IMR-90 (cell line): Measurements from ENCODE around the gene MAP3K7CL. TPM values are rescaled to one million over a fixed set of nuclear protein-coding genes. Genes with fewer than 3 reads are reported as not detected.
A peak's percentile ranks its signal among the peaks of the same experiment; 100 is the strongest.

ENCODE experiments used
- ATAC-seq: fragments of 200-7000 bp; cut with Tn5 transposase; 2 replicates; pipeline ENCODE4 v1.9.1; 2020; ENCODE audit warnings: low read depth, mild to moderate bottlenecking, moderate library complexity
- BruUV-seq: library from RNA; stranded (reverse); fragments of 400-500 nt; replicated peaks from 2 replicates; lab custom pipeline; 2021; lab: Mats Ljungman, UMichigan
- CTCF ChIA-PET: fragments of 300-600 bp; formaldehyde crosslinking; extraction: SDS; loops from one replicate; lab custom pipeline; 2021; ENCODE audit warnings: antibody characterized with exemption; lab: Yijun Ruan, JAX
- POLR2A ChIA-PET: fragments of 300-600 bp; sonication (Branson Sonifier 250); formaldehyde crosslinking; loops from one replicate; lab custom pipeline; 2022; ENCODE audit warnings: antibody characterized with exemption; ENCODE audit not compliant: unreplicated experiment; lab: Charles Lee
- DNase-seq: peaks from one replicate; pipeline ENCODE4 v3.0.0; 2013
- H2AFZ ChIP-seq: replicated peaks from 2 replicates; pipeline ENCODE3; 2013; ENCODE audit warnings: low read length, mild to moderate bottlenecking; ENCODE audit not compliant: poor library complexity
- H2AK5ac ChIP-seq: 2 replicates; pipeline ENCODE4 v1.6.1; 2013; ENCODE audit warnings: low read depth, low read length, inconsistent platforms
- H2AK9ac ChIP-seq: replicated peaks from 2 replicates; pipeline ENCODE3; 2013; ENCODE audit warnings: mild to moderate bottlenecking, low read depth, low read length, moderate library complexity; ENCODE audit not compliant: poor library complexity
- H2BK120ac ChIP-seq: 2 replicates; pipeline ENCODE4 v1.6.1; 2013; ENCODE audit warnings: low read depth, low read length, inconsistent platforms
- H2BK15ac ChIP-seq: 3 replicates; pipeline ENCODE4 v1.6.1; 2013; ENCODE audit warnings: low read depth, low read length, inconsistent platforms
- H2BK20ac ChIP-seq: 2 replicates; pipeline ENCODE4 v1.6.1; 2013; ENCODE audit warnings: low read depth, mild to moderate bottlenecking, inconsistent platforms, low read length, moderate library complexity
- H2BK5ac ChIP-seq: 2 replicates; pipeline ENCODE4 v1.6.1; 2013; ENCODE audit warnings: mild to moderate bottlenecking, low read depth, low read length, inconsistent platforms; ENCODE audit not compliant: poor library complexity, severe bottlenecking
- H3K14ac ChIP-seq: replicated peaks from 2 replicates; pipeline ENCODE4 v1.6.1; 2013; ENCODE audit warnings: low read depth, low read length, inconsistent platforms
- H3K18ac ChIP-seq: 2 replicates; pipeline ENCODE4 v1.6.1; 2013; ENCODE audit warnings: low read depth, low read length, control low read depth
- H3K23ac ChIP-seq: 2 replicates; pipeline ENCODE4 v1.6.1; 2013; ENCODE audit warnings: low read depth, low read length, inconsistent platforms
- H3K27ac ChIP-seq: 2 replicates; pipeline ENCODE4 v1.5.1; 2013; ENCODE audit warnings: mild to moderate bottlenecking, control low read depth, low read length; ENCODE audit not compliant: insufficient read depth
- H3K27me3 ChIP-seq: 2 replicates; pipeline ENCODE4 v1.6.1; 2013; ENCODE audit warnings: low read length; ENCODE audit not compliant: control insufficient read depth, insufficient read depth
- H3K36me3 ChIP-seq: 2 replicates; pipeline ENCODE4 v1.6.1; 2013; ENCODE audit warnings: low read length, mixed read lengths; ENCODE audit not compliant: control insufficient read depth, insufficient read depth
- H3K4ac ChIP-seq: 2 replicates; pipeline ENCODE4 v1.6.1; 2013; ENCODE audit warnings: low read depth, low read length, inconsistent platforms
- H3K4me1 ChIP-seq: 2 replicates; pipeline ENCODE4 v1.6.1; 2013; ENCODE audit warnings: low read length, mixed read lengths; ENCODE audit not compliant: control insufficient read depth, insufficient read depth
- H3K4me2 ChIP-seq: 2 replicates; pipeline ENCODE4 v1.6.1; 2013; ENCODE audit warnings: low read depth, mild to moderate bottlenecking, control low read depth, low read length, moderate library complexity
- H3K4me3 ChIP-seq: 2 replicates; pipeline ENCODE4 v1.5.1; 2013; ENCODE audit warnings: low read depth, mild to moderate bottlenecking, control low read depth, low read length, moderate library complexity; ENCODE audit not compliant: insufficient read depth
- H3K56ac ChIP-seq: 2 replicates; pipeline ENCODE4 v1.6.1; 2013; ENCODE audit warnings: low read length, inconsistent platforms; ENCODE audit not compliant: insufficient read depth; ENCODE audit errors: extremely low read depth
- H3K79me1 ChIP-seq, 2 experiments: 2 replicates each; pipeline ENCODE4 v1.6.1; 2013; ENCODE audit warnings: low read length in 2 of 2, inconsistent platforms in 1 of 2, low read depth in 1 of 2
- H3K9ac ChIP-seq: 2 replicates; pipeline ENCODE4 v1.6.1; 2013; ENCODE audit warnings: low read depth, low read length, control low read depth
- H3K9me1 ChIP-seq: 2 replicates; pipeline ENCODE4 v1.6.1; 2013; ENCODE audit warnings: low read length, inconsistent platforms; ENCODE audit not compliant: insufficient read depth
- H3K9me3 ChIP-seq: 2 replicates; pipeline ENCODE4 v1.6.1; 2013; ENCODE audit warnings: low read length; ENCODE audit not compliant: control insufficient read depth, insufficient read depth
- H4K20me1 ChIP-seq: 2 replicates; pipeline ENCODE4 v1.6.1; 2013; ENCODE audit warnings: low read length, inconsistent platforms; ENCODE audit not compliant: insufficient read depth
- H4K5ac ChIP-seq: 2 replicates; pipeline ENCODE4 v1.6.1; 2013; ENCODE audit warnings: mild to moderate bottlenecking, low read depth, low read length, control low read depth
- H4K8ac ChIP-seq, 2 experiments: 2 replicates each; pipeline ENCODE4 v1.6.1; 2013; ENCODE audit warnings: low read depth in 2 of 2, low read length in 2 of 2, control low read depth in 1 of 2, inconsistent platforms in 1 of 2
- H4K91ac ChIP-seq: 2 replicates; pipeline ENCODE4 v1.6.1; 2013; ENCODE audit warnings: low read depth, low read length, inconsistent platforms; ENCODE audit not compliant: insufficient read depth
- BHLHE40 ChIP-seq: fragments of 150-350 bp; IDR thresholded peaks from 2 replicates; pipeline ENCODE4 v1.6.1; 2016; ENCODE audit warnings: mild to moderate bottlenecking, low read depth, low read length
- CEBPB ChIP-seq: IDR thresholded peaks from 2 replicates; pipeline ENCODE4 v1.6.1; 2012; ENCODE audit warnings: low read depth, low read length, improper control_type of control experiment
- CHD1 ChIP-seq: IDR thresholded peaks from 2 replicates; pipeline ENCODE4 v1.6.1; 2012; ENCODE audit warnings: low read depth, low read length, improper control_type of control experiment
- FOS ChIP-seq: fragments of 150-350 bp; IDR thresholded peaks from 2 replicates; pipeline ENCODE4 v1.6.1; 2016; ENCODE audit warnings: low read depth, low read length
- MAZ ChIP-seq: IDR thresholded peaks from 2 replicates; pipeline ENCODE4 v1.6.1; 2012; ENCODE audit warnings: low read depth, mild to moderate bottlenecking, low read length, improper control_type of control experiment, moderate library complexity, borderline replicate concordance
- NFE2L2 ChIP-seq: fragments of 150-350 bp; IDR thresholded peaks from 2 replicates; pipeline ENCODE4 v1.6.1; 2016; ENCODE audit warnings: low read depth, mild to moderate bottlenecking, low read length
- POLR2A ChIP-seq: IDR thresholded peaks from 2 replicates; pipeline ENCODE4 v1.6.1; 2012; ENCODE audit warnings: mild to moderate bottlenecking, low read depth, low read length
- RAD21 ChIP-seq: IDR thresholded peaks from 2 replicates; pipeline ENCODE4 v1.6.1; 2012; ENCODE audit warnings: low read length, improper control_type of control experiment
- RCOR1 ChIP-seq: IDR thresholded peaks from 2 replicates; pipeline ENCODE4 v1.6.1; 2012; ENCODE audit warnings: mild to moderate bottlenecking, low read length, improper control_type of control experiment; ENCODE audit not compliant: insufficient replicate concordance
- SMC3 ChIP-seq: fragments of 150-350 bp; IDR thresholded peaks from 2 replicates; pipeline ENCODE4 v1.6.1; 2016; ENCODE audit warnings: low read depth, mild to moderate bottlenecking, antibody characterized with exemption, low read length, moderate library complexity
- WGBS, 2 experiments: methylation state at CpG; one replicate each; pipeline versions ENCODE4 v1.1.5 to v1.1.7; 2013; ENCODE audit warnings: missing lambda C conversion rate in 2 of 2; ENCODE audit not compliant: insufficient read length in 1 of 2; ENCODE audit errors: extremely low coverage in 2 of 2; 5-methylcytosine and 5-hydroxymethylcytosine counted together
- dilution Hi-C: fragments of 300-500 bp; cut with HindIII; formaldehyde crosslinking; loops from one replicate; pipeline ENCODE4 v1.14.3; 2018; ENCODE audit warnings: low sequenced_read_pairs; ENCODE audit not compliant: unreplicated experiment
- in situ Hi-C: fragments of 300-500 bp; cut with MboI; formaldehyde crosslinking; loops from 3 replicates; pipeline ENCODE4 v1.14.3; 2019; ENCODE audit warnings: low sequenced_read_pairs, inconsistent platforms, mixed read lengths
- intact Hi-C: fragments of 100-400 bp; cut with micrococcal nuclease; formaldehyde crosslinking; loops from 2 replicates; pipeline ENCODE4 v1.10.0; 2022
- polyA plus RNA-seq, 3 experiments: library from polyadenylated mRNA; depleted of rRNA; stranded (reverse); fragments of >200 nt; gene quantifications; 2 replicates each; pipeline ENCODE4 v1.2.3, GENCODE V29; 2012; ENCODE audit warnings: low replicate concordance in 1 of 3
- total RNA-seq: library from RNA; depleted of rRNA; stranded (reverse); fragments of >200 nt; gene quantifications from 2 replicates; pipeline ENCODE4 v1.2.3, GENCODE V29; 2012

Gene MAP3K7CL
- total and polyA plus RNA-seq, 2 of the 4 experiments (the other 2 are of a cell fraction), result 21.0 to 22.3 TPM

DNA sequence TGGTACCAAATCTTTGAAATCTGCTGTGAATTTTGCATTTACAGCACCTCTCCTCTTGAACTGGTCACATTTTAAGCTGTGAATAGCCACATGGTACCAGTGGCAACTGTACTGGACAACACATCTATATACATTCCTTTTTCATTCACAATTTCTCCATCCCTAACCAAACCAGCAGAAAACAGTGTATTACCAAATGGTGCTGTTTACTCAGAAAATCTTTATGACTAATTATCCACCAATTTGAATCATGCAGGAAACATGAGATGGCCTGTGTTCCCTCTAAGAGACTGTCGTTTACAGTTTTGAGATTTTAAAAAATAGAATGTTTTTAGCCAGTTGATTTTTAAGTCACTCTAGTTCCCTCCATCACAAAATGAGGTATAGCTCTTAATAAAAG, 39.4 kb upstream of the MAP3K7CL start:
- no peaks in the 10 kb centered on the region for H3K9me3 ChIP-seq
- dilution Hi-C loops (no loop called here), intact Hi-C loops (loop anchor here (5.0 kb wide), 5 partner anchors 56 to 1996 kb away; no protein-coding TSS in a partner anchor), in situ Hi-C loops (loop anchor here (25.0 kb wide), 1 partner anchor 1996 kb away; no protein-coding TSS in a partner anchor)
- ATAC-seq (peak; percentile 75), DNase-seq (peak; percentile 84)
- H2BK120ac ChIP-seq, result peak overlapping the region; percentile 98; the same call in 1 of the 2 replicates
- H3K14ac ChIP-seq, result no peak overlapping the region
- BruUV-seq, result no TSS peak
- peak overlapping the region; percentile 97 for H2BK5ac ChIP-seq
- peak overlapping the region; percentile 96 for H3K18ac ChIP-seq
- H4K8ac ChIP-seq, result peak overlapping the region; percentile 85 to 88
- H2BK20ac ChIP-seq, result peak overlapping the region; percentile 99; the same call in 1 of the 2 replicates
- no peaks in the 10 kb centered on the region for H3K36me3 ChIP-seq
- H2AK5ac ChIP-seq, result no peak overlapping the region
- H3K9ac ChIP-seq, result no peak overlapping the region
- ChIA-PET CTCF (interaction anchor here (0.6 to 2.3 kb wide), 4 partner anchors 64 to 232 kb away, joined by 3 to 9 read pairs (median 3); no protein-coding TSS in a partner anchor), POLR2A (no interaction called here)
- H4K20me1 ChIP-seq, result no peaks in the 10 kb centered on the region
- H2BK15ac ChIP-seq, result no peak overlapping the region; the same call in 2 of the 3 replicates
- no peaks in the 10 kb centered on the region for H3K27me3 ChIP-seq
- no peak overlapping the region for H4K91ac ChIP-seq
- no peak overlapping the region for H2AK9ac ChIP-seq
- H3K27ac ChIP-seq, result 0 out of 2 replicates have a peak overlapping the region, but pooled peaks have one; percentile 94
- no peak overlapping the region for H2AFZ ChIP-seq
- no peak overlapping the region; the same call in 1 of the 2 replicates for H4K5ac ChIP-seq
- H3K56ac ChIP-seq, result peak overlapping the region; percentile 81
- no CpG with 5 or more reads among the region's 1 CpG for WGBS, 2 experiments
- H3K79me1 ChIP-seq, result peaks cover 0 to 11% of the 10 kb centered on the region in 2 experiments; a peak in 2 of 4 replicates
- no peak overlapping the region for H3K4me3 ChIP-seq
- 0 out of 2 replicates have a peak overlapping the region, but pooled peaks have one; percentile 81 for H3K23ac ChIP-seq
- TF ChIP-seq NFE2L2 (no peak), RAD21 (peak; percentile 17), CEBPB (peak; percentile 67), FOS (peak; percentile 69), POLR2A (no peak), RCOR1 (no peak), CHD1 (no peak), BHLHE40 (peak; percentile 22; the same call in 1 of the 2 replicates), MAZ (no peak), SMC3 (peak; percentile 31; the same call in 1 of the 2 replicates)
- H3K4me2 ChIP-seq, result peak overlapping the region; percentile 51; the same call in 1 of the 2 replicates
- H3K4me1 ChIP-seq, result peaks cover 17% of the 10 kb centered on the region
- peak overlapping the region; percentile 98; the same call in 1 of the 2 replicates for H3K4ac ChIP-seq
- peaks cover 4% of the 10 kb centered on the region; the same call in 1 of the 2 replicates for H3K9me1 ChIP-seq
